Stimulated activated CD8-positive, alpha-beta memory T cell treated with anti-CD3 and anti-CD28 coated beads, Interleukin-2, amount 100 ng/mL, for 1 hour (primary cell): ENCODE results near the gene SCN10A.

Experiments
- DNase-seq, 2 donors: peaks; one replicate each; pipeline ENCODE4 v3.0.0-alpha.2; 2020; ENCODE audit warnings: low read depth in 2 of 2

The SCN10A gene

GRCh38 chr3:38816026-38816425 lies at the start of gene SCN10A:
Gene SCN10A (minus strand): TSS chr3:38816217. CDS start chr3:38794010, 22,207 bp downstream.
- no peak for DNase-seq

GRCh38 chr3:38853011-38853410 lies 37.0 kb upstream of the SCN10A start:
- DNase-seq: no peak

- no peak for DNase-seq
Observed at GRCh38 chr3:38843898-38844297, 27.9 kb upstream of the SCN10A start.

- DNase-seq: no peak
Observed at GRCh38 chr3:38842266-38842965, 26.4 kb upstream of the SCN10A start.

GRCh38 chr3:38840987-38841386 lies 25.0 kb upstream of the SCN10A start:
- DNase-seq: no peak

- DNase-seq: no peak
Observed at GRCh38 chr3:38837358-38837757, 21.3 kb upstream of the SCN10A start.

- no peak for DNase-seq
Observed at GRCh38 chr3:38836561-38836960, 20.5 kb upstream of the SCN10A start.

- DNase-seq: no peak
Observed at GRCh38 chr3:38835939-38836338, 19.9 kb upstream of the SCN10A start.

- DNase-seq: no peak
Observed at GRCh38 chr3:38834717-38835116, 18.7 kb upstream of the SCN10A start.

GRCh38 chr3:38834110-38834509 lies 18.1 kb upstream of the SCN10A start:
- no peak for DNase-seq

- DNase-seq: no peak
Observed at GRCh38 chr3:38829404-38829803, 13.4 kb upstream of the SCN10A start.

- DNase-seq: no peak
Observed at GRCh38 chr3:38828681-38829080, 12.7 kb upstream of the SCN10A start.

- no peak for DNase-seq
Observed at GRCh38 chr3:38827791-38828190, 11.8 kb upstream of the SCN10A start.

GRCh38 chr3:38826001-38826400 lies 10.0 kb upstream of the SCN10A start:
- DNase-seq: no peak

- DNase-seq: no peak
Observed at GRCh38 chr3:38824349-38824748, 8.3 kb upstream of the SCN10A start.

GRCh38 chr3:38823722-38824121 lies 7.7 kb upstream of the SCN10A start:
- DNase-seq: no peak

GRCh38 chr3:38823186-38823585 lies 7.2 kb upstream of the SCN10A start:
- no peak for DNase-seq

- DNase-seq: no peak
Observed at GRCh38 chr3:38811822-38812221, 4.2 kb downstream of the SCN10A start.

- no peak for DNase-seq
Observed at GRCh38 chr3:38805765-38806386, 10.1 kb downstream of the SCN10A start.

GRCh38 chr3:38805004-38805403 lies 11.0 kb downstream of the SCN10A start:
- DNase-seq: no peak

- no peak for DNase-seq
Observed at GRCh38 chr3:38800511-38800910, 15.5 kb downstream of the SCN10A start.

- DNase-seq: no peak
Observed at GRCh38 chr3:38793721-38794120, 22.3 kb downstream of the SCN10A start.

GRCh38 chr3:38792983-38793382 lies 23.0 kb downstream of the SCN10A start:
- no peak for DNase-seq

GRCh38 chr3:38782148-38782547 lies 33.9 kb downstream of the SCN10A start:
- DNase-seq: no peak
